K562 (cell line): ENCODE measurements around the gene GJA4. TPM values are rescaled to one million over a fixed set of nuclear protein-coding genes. Genes with fewer than 3 reads are reported as not detected.

Experiments
- ATAC-seq: fragments of 200-7000 bp; cut with Tn5 transposase; 3 replicates; pipeline ENCODE4 v1.9.1; 2020; ENCODE audit warnings: moderate library complexity
- BruUV-seq: library from RNA; stranded (reverse); fragments of 400-500 nt; replicated peaks from 2 replicates; lab custom pipeline; 2021; lab: Mats Ljungman, UMichigan
- CTCF ChIA-PET: fragments of 300-600 bp; formaldehyde crosslinking; extraction: SDS; loops from one replicate; lab custom pipeline; 2021; ENCODE audit warnings: low intra/inter-chr PET ratio; lab: Yijun Ruan, JAX
- POLR2A ChIA-PET: fragments of 300-600, 350-650 bp; sonication (Branson Sonifier 250); formaldehyde crosslinking; extraction: SDS; loops from one replicate; lab custom pipeline; 2021; ENCODE audit warnings: antibody characterized with exemption, inconsistent platforms; lab: Yijun Ruan, JAX
- DNase-seq, 4 experiments: peaks; one replicate each; pipeline versions ENCODE4 v3.0.0 to v3.0.0-alpha.2; 2011 to 2018; ENCODE audit warnings: low spot score in 3 of 4, mixed read lengths in 3 of 4; ENCODE audit errors: extremely low read depth in 1 of 4
- FAIRE-seq: peaks from 2 replicates; lab custom pipeline; 2011; peaks lifted over from hg19 to GRCh38; lab: Jason Lieb, UNC
- H2AFZ ChIP-seq: 2 replicates; pipeline ENCODE4 v1.6.0; 2011; ENCODE audit warnings: low read depth, low read length, control low read depth, inconsistent platforms
- H3K27ac ChIP-seq: fragments of 200-600 bp; 3 replicates; pipeline ENCODE4 v1.8.0; 2011; ENCODE audit warnings: low read depth, mild to moderate bottlenecking, control low read depth, inconsistent platforms, low read length, moderate library complexity, mixed read lengths; ENCODE audit errors: extremely low read depth
- H3K27me3 ChIP-seq, 2 experiments: fragments of 300-600 bp in 1 of 2; 2 replicates in 1 of 2; 3 replicates in 1 of 2; pipeline versions ENCODE4 v1.6.0 to v1.8.0; 2011; ENCODE audit warnings: inconsistent platforms in 2 of 2, low read length in 2 of 2, mild to moderate bottlenecking in 1 of 2, mixed read lengths in 1 of 2, moderate library complexity in 1 of 2; ENCODE audit not compliant: control insufficient read depth in 2 of 2, insufficient read depth in 2 of 2
- H3K36me3 ChIP-seq: fragments of 300-600 bp; 3 replicates; pipeline ENCODE4 v1.8.0; 2011; ENCODE audit warnings: mild to moderate bottlenecking, low read length, inconsistent platforms; ENCODE audit not compliant: control insufficient read depth, insufficient read depth
- H3K4me1 ChIP-seq, 2 experiments: fragments of 200-600 bp in 1 of 2; replicated peaks in 1 of 2; 2 replicates in 1 of 2; 3 replicates in 1 of 2; pipeline versions ENCODE4 v1.5.1 to v1.8.0; 2011; ENCODE audit warnings: inconsistent platforms in 2 of 2, low read length in 2 of 2, mild to moderate bottlenecking in 1 of 2, mixed read lengths in 1 of 2, moderate library complexity in 1 of 2; ENCODE audit not compliant: control insufficient read depth in 2 of 2, insufficient read depth in 2 of 2
- H3K4me2 ChIP-seq: 2 replicates; pipeline ENCODE4 v1.6.1; 2011; ENCODE audit warnings: low read length, control low read depth, inconsistent platforms, mixed read lengths; ENCODE audit not compliant: insufficient read depth
- H3K4me3 ChIP-seq: fragments of 200-600 bp; sonication (generic), shearing (Covaris generic); 2 replicates; pipeline ENCODE4 v1.5.1; 2016; ENCODE audit warnings: control low read depth, inconsistent platforms
- H3K79me2 ChIP-seq: fragments of 200-600 bp; 3 replicates; pipeline ENCODE4 v1.8.0; 2011; ENCODE audit warnings: low read length, inconsistent platforms; ENCODE audit not compliant: control insufficient read depth, insufficient read depth
- H3K9ac ChIP-seq, 2 experiments: 2 replicates each; pipeline versions ENCODE4 v1.6.0 to v1.6.1; 2011; ENCODE audit warnings: low read depth in 2 of 2, low read length in 2 of 2, control low read depth in 1 of 2, inconsistent platforms in 1 of 2, mild to moderate bottlenecking in 1 of 2, mixed read lengths in 1 of 2; ENCODE audit not compliant: insufficient read depth in 1 of 2
- H3K9me1 ChIP-seq: one replicate; pipeline ENCODE4 v1.6.0; 2011; ENCODE audit warnings: inconsistent platforms, mild to moderate bottlenecking, low read length, moderate library complexity; ENCODE audit not compliant: control insufficient read depth, insufficient read depth
- H3K9me3 ChIP-seq: replicated peaks from 2 replicates; pipeline ENCODE4 v1.5.1; 2011; ENCODE audit warnings: low read depth, low read length, inconsistent platforms; ENCODE audit not compliant: control insufficient read depth, insufficient read depth
- H4K20me1 ChIP-seq: replicated peaks from 2 replicates; pipeline ENCODE4 v1.6.1; 2011; ENCODE audit warnings: low read length, inconsistent platforms, mixed read lengths; ENCODE audit not compliant: control insufficient read depth, insufficient read depth
- IFI16 ChIP-seq: fragments of 250-450 bp; sonication (Bioruptor Pico); IDR thresholded peaks from 2 replicates; pipeline ENCODE4 v2.1.2; 2022; ENCODE audit warnings: mild to moderate bottlenecking, inconsistent platforms
- JUND ChIP-seq, 2 experiments: IDR thresholded peaks; 2 replicates in 1 of 2; 3 replicates in 1 of 2; pipeline ENCODE4 v1.6.1; 2011; ENCODE audit warnings: borderline replicate concordance in 2 of 2, low read depth in 2 of 2, low read length in 2 of 2, improper control_type of control experiment in 1 of 2, missing biosample characterization in 1 of 2, missing genetic modification characterization in 1 of 2, missing genetic modification reagents in 1 of 2
- MCM2 ChIP-seq: fragments of 450-650 bp; IDR thresholded peaks from 2 replicates; pipeline ENCODE4 v1.6.1; 2017; ENCODE audit warnings: low read depth, mild to moderate bottlenecking
- PCBP2 ChIP-seq: fragments of 200-400 bp; formaldehyde crosslinking; IDR thresholded peaks from 2 replicates; pipeline ENCODE4 v1.6.1; 2018; ENCODE audit warnings: low read length, low read depth, mild to moderate bottlenecking, moderate library complexity; ENCODE audit not compliant: poor library complexity, severe bottlenecking
- RHOXF2B ChIP-seq: fragments of 250-450 bp; sonication (Bioruptor Pico); conservative IDR thresholded peaks from 2 replicates; pipeline ENCODE4 v1.5.1; 2021
- SREBF1 ChIP-seq: fragments of 150-350 bp; IDR thresholded peaks from 2 replicates; pipeline ENCODE4 v1.6.1; 2014; ENCODE audit warnings: antibody characterized with exemption, low read depth, low read length, borderline replicate concordance
- TAL1 ChIP-seq: fragments of 450-650 bp; IDR thresholded peaks from 2 replicates; pipeline ENCODE4 v1.6.1; 2016; ENCODE audit warnings: mild to moderate bottlenecking
- YBX1 ChIP-seq: fragments of 450-650 bp; IDR thresholded peaks from 2 replicates; pipeline ENCODE4 v1.7.1; 2016; ENCODE audit warnings: mild to moderate bottlenecking
- YY1 ChIP-seq, 3 experiments: IDR thresholded peaks; 2 replicates each; pipeline ENCODE4 v1.6.1; 2011; ENCODE audit warnings: low read length in 2 of 3, mild to moderate bottlenecking in 2 of 3, moderate library complexity in 2 of 3, borderline replicate concordance in 1 of 3, control low read depth in 1 of 3, low read depth in 1 of 3; ENCODE audit not compliant: insufficient read depth in 3 of 3, insufficient replicate concordance in 2 of 3, control insufficient read depth in 1 of 3, insufficient read length in 1 of 3; ENCODE audit errors: extremely low read depth in 1 of 3
- ZBTB7A ChIP-seq: IDR thresholded peaks from 2 replicates; pipeline ENCODE4 v1.6.1; 2011; ENCODE audit warnings: low read depth, mild to moderate bottlenecking, low read length, moderate library complexity, borderline replicate concordance; ENCODE audit not compliant: control insufficient read depth
- WGBS: fragments of 100-300 bp; shearing (Covaris generic); methylation state at CpG from one replicate; pipeline ENCODE4 v1.1.6; 2016; ENCODE audit warnings: low coverage, mixed read lengths; ENCODE audit not compliant: insufficient coverage; ENCODE audit errors: missing lambda C conversion rate; 5-methylcytosine and 5-hydroxymethylcytosine counted together
- in situ Hi-C: fragments of 300-500 bp; cut with MboI; formaldehyde crosslinking; loops from 4 replicates; pipeline ENCODE4 v1.15.0; 2018; ENCODE audit warnings: inconsistent platforms, mixed read lengths
- intact Hi-C: fragments of 100-400 bp; cut with micrococcal nuclease; formaldehyde crosslinking; loops from 2 replicates; pipeline ENCODE4 v1.14.2; 2022
- polyA plus RNA-seq, 8 experiments: library from polyadenylated mRNA; depleted of rRNA in 4 of 8; stranded (reverse) in 5 of 8; unstranded in 3 of 8; fragments of >200 nt; fragmentation: Nextera tagmentation in 2 of 8; fragmentation: Illumina TruSeq in 1 of 8; extraction: Ambion mirVana in 2 of 8; extraction: Trizol in 1 of 8; gene quantifications; 2 replicates each; pipeline versions ENCODE4 v1.2.1 to v1.2.3, GENCODE V29; 2011 to 2014; ENCODE audit warnings: inconsistent platforms in 1 of 8, missing spikeins in 1 of 8
- total RNA-seq, 7 experiments: library from RNA; depleted of rRNA in 6 of 7; stranded (reverse); fragments of >200 nt in 6 of 7; fragmentation: Illumina TruSeq in 2 of 7; extraction: Trizol in 2 of 7; gene quantifications; 2 replicates each; pipeline versions ENCODE4 v1.2.1 to v1.2.3, GENCODE V29; 2011 to 2021; ENCODE audit warnings: low replicate concordance in 1 of 7
- TF ChIP-seq, protein P1 (sequence below): fragments of 450-650 bp; IDR thresholded peaks from 2 replicates; pipeline ENCODE4 v1.7.1; 2018; ENCODE audit warnings: mild to moderate bottlenecking, low read depth; ENCODE audit not compliant: partially characterized antibody
- TF ChIP-seq, protein P2 (sequence below): sonication (generic); formaldehyde crosslinking; IDR thresholded peaks from 2 replicates; pipeline ENCODE4 v1.4.0; 2020; ENCODE audit warnings: mild to moderate bottlenecking, missing genetic modification reagents
- TF ChIP-seq, protein P3 (sequence below): fragments of 250-450 bp; sonication (Bioruptor Pico); IDR thresholded peaks from 2 replicates; pipeline ENCODE4 v1.4.0; 2020; ENCODE audit warnings: mild to moderate bottlenecking, moderate library complexity

GJA4 gene
- total and polyA plus RNA-seq, 9 of the 15 experiments (the other 6 are each of a cell fraction or from before 2014, with no cell fraction given), result 0.16 to 0.24 TPM; not detected in 7

DNA sequence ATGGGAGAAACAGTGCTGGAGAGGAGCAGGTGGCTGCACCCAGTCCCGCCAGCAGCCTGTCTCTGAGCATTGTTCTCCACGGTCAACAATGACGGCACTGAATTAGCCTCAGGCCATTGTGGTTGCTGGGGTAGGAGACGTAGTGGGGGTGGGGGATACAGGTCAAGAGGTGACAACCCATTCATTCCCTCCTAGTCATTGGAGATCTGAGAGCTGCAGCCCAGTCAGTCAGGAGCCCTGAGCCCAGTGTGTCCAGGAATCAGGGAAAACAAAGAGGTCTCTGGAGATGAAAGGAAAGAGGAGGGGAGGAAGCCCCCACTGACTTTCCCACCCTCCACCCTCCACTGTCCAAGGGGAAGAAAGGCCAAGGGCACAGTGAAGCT lies 51.4 kb downstream of the GJA4 start:
- CTCF ChIA-PET, result interaction anchor here (0.6 to 1.3 kb wide), 2 partner anchors 9 to 25 kb away, joined by 4 to 5 read pairs; no protein-coding TSS in a partner anchor
- POLR2A ChIA-PET, result interaction anchor here (0.6 to 1.9 kb wide), 10 partner anchors 8 to 138 kb away, joined by 3 to 9 read pairs (median 3); partner anchors contain the start of gene SMIM12
- ATAC-seq (peak; percentile 11), FAIRE-seq (no peak), DNase-seq (peak; percentile 60 to 70 (median 64))
- in situ Hi-C loops, result no loop called here
- no TSS peak for BruUV-seq
- H3K36me3 ChIP-seq, result no peaks in the 10 kb centered on the region
- 0 out of 2 replicates have a peak overlapping the region, but pooled peaks have one; percentile 15 for H2AFZ ChIP-seq
- H3K4me2 ChIP-seq, result peak overlapping the region; percentile 71
- peak overlapping the region; percentile 66; the same call in 2 of the 3 replicates for H3K27ac ChIP-seq
- no peak overlapping the region for H3K4me3 ChIP-seq
- H3K9ac ChIP-seq, result no peak overlapping the region; a peak in 1 of 4 replicates
- 0 out of 2 replicates have a peak, but pooled peaks cover 5% of the 10 kb centered on the region for H4K20me1 ChIP-seq
- no peaks in the 10 kb centered on the region for H3K79me2 ChIP-seq
- no peaks in the 10 kb centered on the region for H3K27me3 ChIP-seq
- H3K9me3 ChIP-seq, result no peaks in the 10 kb centered on the region
- intact Hi-C loops, result no loop called here
- peaks cover 38 to 58% of the 10 kb centered on the region in 2 experiments for H3K4me1 ChIP-seq
- H3K9me1 ChIP-seq, result peaks cover 8% of the 10 kb centered on the region
- WGBS, result 6% methylated on average over 4 of the region's 4 CpGs
- TF ChIP-seq MCM2 (no peak), YY1 (IDR thresholded peaks at IDR 0.05; ENCODE audit: borderline replicate concordance in 1 of 3, control insufficient read depth in 1 of 3, extremely low read depth in 1 of 3, insufficient read depth in 3 of 3, insufficient read length in 1 of 3, insufficient replicate concordance in 2 of 3, low read depth in 1 of 3, low read length in 2 of 3) (peak in 1 of 3 experiments; percentile 31), PCBP2 (no peak), YBX1 (no peak), IFI16 (CRISPR knock-in tag) (no peak), SREBF1 (no peak), ZBTB7A (peak; percentile 78), RHOXF2B (CRISPR knock-in tag) (no peak), TAL1 (no peak), JUND (IDR thresholded peaks at IDR 0.05; ENCODE audit: borderline replicate concordance, low read depth, low read length) (peak; percentile 25; the same call in 1 of the 2 replicates), JUND (tag; IDR thresholded peaks at IDR 0.05; ENCODE audit: borderline replicate concordance, low read depth, low read length) (no peak)
- TF ChIP-seq, protein P1, sequence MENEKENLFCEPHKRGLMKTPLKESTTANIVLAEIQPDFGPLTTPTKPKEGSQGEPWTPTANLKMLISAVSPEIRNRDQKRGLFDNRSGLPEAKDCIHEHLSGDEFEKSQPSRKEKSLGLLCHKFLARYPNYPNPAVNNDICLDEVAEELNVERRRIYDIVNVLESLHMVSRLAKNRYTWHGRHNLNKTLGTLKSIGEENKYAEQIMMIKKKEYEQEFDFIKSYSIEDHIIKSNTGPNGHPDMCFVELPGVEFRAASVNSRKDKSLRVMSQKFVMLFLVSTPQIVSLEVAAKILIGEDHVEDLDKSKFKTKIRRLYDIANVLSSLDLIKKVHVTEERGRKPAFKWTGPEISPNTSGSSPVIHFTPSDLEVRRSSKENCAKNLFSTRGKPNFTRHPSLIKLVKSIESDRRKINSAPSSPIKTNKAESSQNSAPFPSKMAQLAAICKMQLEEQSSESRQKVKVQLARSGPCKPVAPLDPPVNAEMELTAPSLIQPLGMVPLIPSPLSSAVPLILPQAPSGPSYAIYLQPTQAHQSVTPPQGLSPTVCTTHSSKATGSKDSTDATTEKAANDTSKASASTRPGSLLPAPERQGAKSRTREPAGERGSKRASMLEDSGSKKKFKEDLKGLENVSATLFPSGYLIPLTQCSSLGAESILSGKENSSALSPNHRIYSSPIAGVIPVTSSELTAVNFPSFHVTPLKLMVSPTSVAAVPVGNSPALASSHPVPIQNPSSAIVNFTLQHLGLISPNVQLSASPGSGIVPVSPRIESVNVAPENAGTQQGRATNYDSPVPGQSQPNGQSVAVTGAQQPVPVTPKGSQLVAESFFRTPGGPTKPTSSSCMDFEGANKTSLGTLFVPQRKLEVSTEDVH, result no peak
- TF ChIP-seq, protein P2, sequence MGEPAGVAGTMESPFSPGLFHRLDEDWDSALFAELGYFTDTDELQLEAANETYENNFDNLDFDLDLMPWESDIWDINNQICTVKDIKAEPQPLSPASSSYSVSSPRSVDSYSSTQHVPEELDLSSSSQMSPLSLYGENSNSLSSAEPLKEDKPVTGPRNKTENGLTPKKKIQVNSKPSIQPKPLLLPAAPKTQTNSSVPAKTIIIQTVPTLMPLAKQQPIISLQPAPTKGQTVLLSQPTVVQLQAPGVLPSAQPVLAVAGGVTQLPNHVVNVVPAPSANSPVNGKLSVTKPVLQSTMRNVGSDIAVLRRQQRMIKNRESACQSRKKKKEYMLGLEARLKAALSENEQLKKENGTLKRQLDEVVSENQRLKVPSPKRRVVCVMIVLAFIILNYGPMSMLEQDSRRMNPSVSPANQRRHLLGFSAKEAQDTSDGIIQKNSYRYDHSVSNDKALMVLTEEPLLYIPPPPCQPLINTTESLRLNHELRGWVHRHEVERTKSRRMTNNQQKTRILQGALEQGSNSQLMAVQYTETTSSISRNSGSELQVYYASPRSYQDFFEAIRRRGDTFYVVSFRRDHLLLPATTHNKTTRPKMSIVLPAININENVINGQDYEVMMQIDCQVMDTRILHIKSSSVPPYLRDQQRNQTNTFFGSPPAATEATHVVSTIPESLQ (CRISPR knock-in tag), result peak; percentile 12; the same call in 1 of the 2 replicates
- TF ChIP-seq, protein P3, sequence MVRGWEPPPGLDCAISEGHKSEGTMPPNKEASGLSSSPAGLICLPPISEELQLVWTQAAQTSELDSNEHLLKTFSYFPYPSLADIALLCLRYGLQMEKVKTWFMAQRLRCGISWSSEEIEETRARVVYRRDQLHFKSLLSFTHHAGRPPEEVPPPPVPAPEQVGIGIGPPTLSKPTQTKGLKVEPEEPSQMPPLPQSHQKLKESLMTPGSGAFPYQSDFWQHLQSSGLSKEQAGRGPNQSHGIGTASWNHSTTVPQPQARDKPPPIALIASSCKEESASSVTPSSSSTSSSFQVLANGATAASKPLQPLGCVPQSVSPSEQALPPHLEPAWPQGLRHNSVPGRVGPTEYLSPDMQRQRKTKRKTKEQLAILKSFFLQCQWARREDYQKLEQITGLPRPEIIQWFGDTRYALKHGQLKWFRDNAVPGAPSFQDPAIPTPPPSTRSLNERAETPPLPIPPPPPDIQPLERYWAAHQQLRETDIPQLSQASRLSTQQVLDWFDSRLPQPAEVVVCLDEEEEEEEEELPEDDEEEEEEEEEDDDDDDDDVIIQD (CRISPR knock-in tag), result no peak
